Astrocyte (in vitro differentiated cells and primary cell): ENCODE data around the gene ABCC2. TPM values are rescaled to one million over a fixed set of nuclear protein-coding genes. Genes with fewer than 3 reads are reported as not detected.

Source experiments
- DNase-seq: peaks from one replicate; pipeline ENCODE4 v3.0.0-alpha.2; 2010; ENCODE audit warnings: low read depth
- FAIRE-seq: peaks from 2 replicates; lab custom pipeline; 2011; peaks lifted over from hg19 to GRCh38; lab: Jason Lieb, UNC
- H2AFZ ChIP-seq: 2 replicates; pipeline ENCODE4 v1.6.0; 2012; ENCODE audit warnings: low read depth, low read length, inconsistent platforms
- H3K27ac ChIP-seq: 2 replicates; pipeline ENCODE4 v1.5.1; 2011; ENCODE audit warnings: low read depth, low read length, inconsistent platforms
- H3K27me3 ChIP-seq: 2 replicates; pipeline ENCODE4 v1.6.0; 2011; ENCODE audit warnings: low read length, inconsistent platforms; ENCODE audit not compliant: insufficient read depth
- H3K36me3 ChIP-seq: 2 replicates; pipeline ENCODE4 v1.5.1; 2011; ENCODE audit warnings: low read length, inconsistent platforms; ENCODE audit not compliant: insufficient read depth
- H3K4me1 ChIP-seq: 2 replicates; pipeline ENCODE4 v1.5.1; 2011; ENCODE audit warnings: low read length, inconsistent platforms; ENCODE audit not compliant: insufficient read depth
- H3K4me2 ChIP-seq: 2 replicates; pipeline ENCODE4 v1.6.0; 2012; ENCODE audit warnings: low read length, inconsistent platforms
- H3K4me3 ChIP-seq: 2 replicates; pipeline ENCODE4 v1.5.1; 2011; ENCODE audit warnings: low read depth, mild to moderate bottlenecking, low read length, inconsistent platforms; ENCODE audit not compliant: insufficient read depth
- H3K79me2 ChIP-seq: 2 replicates; pipeline ENCODE4 v1.6.0; 2012; ENCODE audit warnings: mild to moderate bottlenecking, low read length, inconsistent platforms; ENCODE audit not compliant: insufficient read depth
- H3K9ac ChIP-seq: 2 replicates; pipeline ENCODE4 v1.6.0; 2012; ENCODE audit warnings: mild to moderate bottlenecking, low read length, inconsistent platforms
- H3K9me3 ChIP-seq: 2 replicates; pipeline ENCODE4 v1.5.1; 2012; ENCODE audit warnings: low read depth, mild to moderate bottlenecking, low read length, inconsistent platforms; ENCODE audit not compliant: insufficient read depth
- H4K20me1 ChIP-seq: 2 replicates; pipeline ENCODE4 v1.6.0; 2012; ENCODE audit warnings: low read length, inconsistent platforms; ENCODE audit not compliant: insufficient read depth
- H3K27ac Mint-ChIP-seq: one replicate; pipeline ENCODE4 v1.8.0; 2021; ENCODE audit warnings: mild to moderate bottlenecking, mixed read lengths; ENCODE audit not compliant: unreplicated experiment
- H3K27me3 Mint-ChIP-seq: one replicate; pipeline ENCODE4 v1.8.0; 2021; ENCODE audit warnings: low read depth, mixed read lengths; ENCODE audit not compliant: unreplicated experiment
- H3K36me3 Mint-ChIP-seq: one replicate; pipeline ENCODE4 v1.8.0; 2021; ENCODE audit warnings: low read depth, mixed read lengths; ENCODE audit not compliant: unreplicated experiment
- H3K4me1 Mint-ChIP-seq: one replicate; pipeline ENCODE4 v1.8.0; 2021; ENCODE audit warnings: low read depth, mixed read lengths; ENCODE audit not compliant: unreplicated experiment
- H3K4me3 Mint-ChIP-seq: one replicate; pipeline ENCODE4 v1.8.0; 2021; ENCODE audit warnings: mild to moderate bottlenecking, moderate library complexity, mixed read lengths; ENCODE audit not compliant: unreplicated experiment
- H3K9me3 Mint-ChIP-seq: one replicate; pipeline ENCODE4 v1.8.0; 2021; ENCODE audit warnings: mild to moderate bottlenecking, mixed read lengths; ENCODE audit not compliant: unreplicated experiment
- CTCF ChIP-seq: IDR thresholded peaks from 2 replicates; pipeline ENCODE4 v1.5.1; 2011; ENCODE audit warnings: low read depth, mild to moderate bottlenecking, inconsistent platforms, low read length, moderate library complexity; ENCODE audit not compliant: insufficient read depth
- EZH2 ChIP-seq: IDR thresholded peaks from 2 replicates; pipeline ENCODE4 v1.6.1; 2012; ENCODE audit warnings: mild to moderate bottlenecking, low read length, inconsistent platforms; ENCODE audit not compliant: insufficient read depth
- total RNA-seq: library from RNA; stranded (reverse); gene quantifications from 2 replicates; pipeline ENCODE4 v1.2.1, GENCODE V29; 2021

Gene ABCC2
- total RNA-seq, 1 donor from 2014 or later = 0.59 TPM

GRCh38 chr10:99832439-99832838 is 50.0 kb downstream of the ABCC2 start:
- Histone ChIP-seq H3K9me3 (no peaks in the 10 kb centered on the region), H2AFZ (no peak overlapping the region)

GRCh38 chr10:99834410-99834809 is 52.0 kb downstream of the ABCC2 start:
- Histone ChIP-seq H3K4me2 (peak overlapping the region; percentile 20), H3K4me3 (no peak overlapping the region), H2AFZ (peak overlapping the region; percentile 12), H3K4me1 (peaks cover 4% of the 10 kb centered on the region), H3K36me3 (no peaks in the 10 kb centered on the region), H3K9me3 (no peaks in the 10 kb centered on the region), H3K79me2 (no peaks in the 10 kb centered on the region), H4K20me1 (no peaks in the 10 kb centered on the region), H3K27ac (peak overlapping the region; percentile 10), H3K27me3 (no peaks in the 10 kb centered on the region), H3K9ac (no peak overlapping the region)
- TF ChIP-seq CTCF (no peak), EZH2 (no peak)
- Mint-ChIP-seq H3K27me3 (peaks cover 3% of the 10 kb centered on the region), H3K9me3 (peaks cover 10% of the 10 kb centered on the region), H3K4me1 (peaks cover 17% of the 10 kb centered on the region), H3K4me3 (no peak overlapping the region), H3K36me3 (peaks cover 2% of the 10 kb centered on the region), H3K27ac (no peak overlapping the region)
- FAIRE-seq = peak; percentile 90
- DNase-seq = peak; percentile 56

More at GRCh38 chr10:99832439-99832838, 50.0 kb downstream of the ABCC2 start:
- Histone ChIP-seq H3K9ac (no peak overlapping the region), H4K20me1 (no peaks in the 10 kb centered on the region), H3K27me3 (no peaks in the 10 kb centered on the region), H3K4me2 (no peak overlapping the region), H3K4me1 (peaks cover 4% of the 10 kb centered on the region), H3K27ac (no peak overlapping the region), H3K4me3 (no peak overlapping the region), H3K79me2 (no peaks in the 10 kb centered on the region), H3K36me3 (no peaks in the 10 kb centered on the region)
- no peak for DNase-seq
- Mint-ChIP-seq H3K27me3 (peaks cover 3% of the 10 kb centered on the region), H3K4me1 (peaks cover 17% of the 10 kb centered on the region), H3K9me3 (peaks cover 10% of the 10 kb centered on the region), H3K36me3 (peaks cover 2% of the 10 kb centered on the region), H3K27ac (no peak overlapping the region), H3K4me3 (no peak overlapping the region)
- no peak for FAIRE-seq
- TF ChIP-seq CTCF = no peak
- TF ChIP-seq EZH2 = no peak

- Histone ChIP-seq H3K27ac (no peak overlapping the region), H4K20me1 (no peaks in the 10 kb centered on the region), H2AFZ (no peak overlapping the region), H3K9ac (no peak overlapping the region), H3K79me2 (no peaks in the 10 kb centered on the region), H3K36me3 (no peaks in the 10 kb centered on the region), H3K9me3 (no peaks in the 10 kb centered on the region), H3K27me3 (no peaks in the 10 kb centered on the region), H3K4me1 (peaks cover 4% of the 10 kb centered on the region), H3K4me3 (no peak overlapping the region), H3K4me2 (no peak overlapping the region)
- Mint-ChIP-seq H3K27ac (peak overlapping the region; percentile 41), H3K4me1 (peaks cover 17% of the 10 kb centered on the region), H3K27me3 (no peaks in the 10 kb centered on the region), H3K36me3 (peaks cover 2% of the 10 kb centered on the region), H3K9me3 (peaks cover 8% of the 10 kb centered on the region), H3K4me3 (no peak overlapping the region)
- DNase-seq = no peak
- no peak for FAIRE-seq
- TF ChIP-seq CTCF (no peak), EZH2 (no peak)
These were observed 53.5 kb downstream of the ABCC2 start for GRCh38 chr10:99835947-99836346.
